ENCODE measurements around the gene RASSF3.

- TF ChIP-seq CTCF (IDR thresholded peaks at IDR 0.05; ENCODE audit: borderline replicate concordance, extremely low read depth, low read length, poor library complexity, severe bottlenecking) (no peak), EZH2 (IDR thresholded peaks at IDR 0.05; ENCODE audit: borderline replicate concordance, low read depth, low read length, severe bottlenecking) (no peak)
Observed at GRCh38 chr12:64716371-64716770, 106.1 kb downstream of the RASSF3 start.

Data from DND-41 (cell line).